Measurements from ENCODE around the gene ZNF394. TPM values are rescaled to one million over a fixed set of nuclear protein-coding genes. Genes with fewer than 3 reads are reported as not detected.

Gene ZNF394
- 10 to 100 TPM; 24.6 to 42.2 (median 32.0) TPM for total RNA-seq

DNA sequence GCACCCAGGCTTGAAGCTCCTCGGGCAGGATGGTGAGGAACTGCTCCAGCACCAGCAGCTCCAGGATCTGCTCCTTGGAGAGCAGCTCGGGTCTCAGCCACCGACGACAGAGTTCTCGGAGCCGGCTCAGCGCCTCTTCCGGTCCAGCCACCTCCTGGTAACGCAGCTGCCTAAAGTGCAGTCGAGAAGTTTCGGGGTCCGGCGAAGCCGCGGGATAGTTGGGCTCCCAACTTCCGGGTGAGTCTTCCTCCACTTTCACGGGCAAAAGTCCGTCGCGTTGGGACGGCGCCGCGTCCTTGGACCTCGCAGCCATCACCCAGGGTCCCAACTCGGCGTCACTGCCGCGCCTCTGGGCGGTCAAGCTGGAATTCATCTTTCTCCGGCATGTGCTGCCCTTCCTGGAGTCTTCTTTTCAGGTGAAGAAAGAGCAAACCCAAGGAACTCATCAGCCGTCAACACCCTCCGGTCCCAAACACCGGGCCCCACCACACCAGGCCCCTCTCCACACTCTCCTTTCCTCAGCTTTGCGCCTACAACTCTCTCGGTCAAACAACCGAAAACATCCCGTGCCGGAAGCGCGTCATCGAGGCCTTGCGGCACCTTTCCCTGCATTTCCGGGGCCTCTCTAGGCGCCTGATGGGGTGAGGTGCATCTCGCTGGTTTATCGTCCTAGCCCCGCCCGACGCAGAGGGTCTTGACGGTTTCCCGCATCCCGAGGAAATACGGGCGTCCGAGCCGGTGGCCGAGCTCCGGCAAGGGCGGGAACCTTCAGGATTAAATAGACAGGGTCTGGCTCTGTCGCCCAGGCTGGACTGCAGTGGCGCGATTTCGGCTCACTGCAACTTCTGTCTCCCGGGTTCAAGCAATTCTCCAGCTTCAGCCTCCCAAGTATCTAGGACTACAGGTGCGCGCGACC lies at the start of gene ZNF394:
Gene ZNF394 (minus strand): TSS at position 561 of the 916 bp plus-strand sequence. CDS start 188 bp downstream, at position 373.
- TF ChIP-seq, protein P1, sequence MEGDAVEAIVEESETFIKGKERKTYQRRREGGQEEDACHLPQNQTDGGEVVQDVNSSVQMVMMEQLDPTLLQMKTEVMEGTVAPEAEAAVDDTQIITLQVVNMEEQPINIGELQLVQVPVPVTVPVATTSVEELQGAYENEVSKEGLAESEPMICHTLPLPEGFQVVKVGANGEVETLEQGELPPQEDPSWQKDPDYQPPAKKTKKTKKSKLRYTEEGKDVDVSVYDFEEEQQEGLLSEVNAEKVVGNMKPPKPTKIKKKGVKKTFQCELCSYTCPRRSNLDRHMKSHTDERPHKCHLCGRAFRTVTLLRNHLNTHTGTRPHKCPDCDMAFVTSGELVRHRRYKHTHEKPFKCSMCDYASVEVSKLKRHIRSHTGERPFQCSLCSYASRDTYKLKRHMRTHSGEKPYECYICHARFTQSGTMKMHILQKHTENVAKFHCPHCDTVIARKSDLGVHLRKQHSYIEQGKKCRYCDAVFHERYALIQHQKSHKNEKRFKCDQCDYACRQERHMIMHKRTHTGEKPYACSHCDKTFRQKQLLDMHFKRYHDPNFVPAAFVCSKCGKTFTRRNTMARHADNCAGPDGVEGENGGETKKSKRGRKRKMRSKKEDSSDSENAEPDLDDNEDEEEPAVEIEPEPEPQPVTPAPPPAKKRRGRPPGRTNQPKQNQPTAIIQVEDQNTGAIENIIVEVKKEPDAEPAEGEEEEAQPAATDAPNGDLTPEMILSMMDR (IDR thresholded peaks at IDR 0.05; ENCODE audit: low read depth), result no peak

DNA sequence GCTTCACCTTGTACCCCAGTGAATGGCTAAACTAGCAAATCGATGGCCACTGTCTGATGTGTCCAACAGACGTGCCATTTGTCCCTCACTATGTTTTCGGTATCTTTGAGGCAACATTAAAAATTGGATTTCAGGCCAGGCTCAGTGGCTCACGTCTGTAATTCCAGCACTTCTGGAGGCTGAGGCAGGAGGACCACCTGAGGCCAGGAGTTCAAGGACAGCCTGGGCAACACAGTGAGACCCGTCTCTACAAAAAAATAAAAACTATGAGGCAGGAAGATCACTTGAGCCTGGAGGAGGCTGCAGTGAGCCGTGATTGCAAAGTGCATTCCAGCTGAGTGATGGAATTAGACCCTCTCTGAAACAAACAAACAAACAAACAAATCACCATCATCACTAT lies 43.8 kb upstream of the ZNF394 start:
- TF ChIP-seq, protein P1 (IDR thresholded peaks at IDR 0.05; ENCODE audit: low read depth), result no peak

- TF ChIP-seq, protein P1 (IDR thresholded peaks at IDR 0.05; ENCODE audit: low read depth), result no peak
Observed at GRCh38 chr7:99543081-99543671, 43.1 kb upstream of the ZNF394 start.

- TF ChIP-seq, protein P1 (IDR thresholded peaks at IDR 0.05; ENCODE audit: low read depth), result no peak
Observed at GRCh38 chr7:99541212-99541611, 41.1 kb upstream of the ZNF394 start.

- TF ChIP-seq, protein P1 (IDR thresholded peaks at IDR 0.05; ENCODE audit: low read depth), result no peak
Observed at GRCh38 chr7:99540542-99540941, 40.5 kb upstream of the ZNF394 start.

DNA sequence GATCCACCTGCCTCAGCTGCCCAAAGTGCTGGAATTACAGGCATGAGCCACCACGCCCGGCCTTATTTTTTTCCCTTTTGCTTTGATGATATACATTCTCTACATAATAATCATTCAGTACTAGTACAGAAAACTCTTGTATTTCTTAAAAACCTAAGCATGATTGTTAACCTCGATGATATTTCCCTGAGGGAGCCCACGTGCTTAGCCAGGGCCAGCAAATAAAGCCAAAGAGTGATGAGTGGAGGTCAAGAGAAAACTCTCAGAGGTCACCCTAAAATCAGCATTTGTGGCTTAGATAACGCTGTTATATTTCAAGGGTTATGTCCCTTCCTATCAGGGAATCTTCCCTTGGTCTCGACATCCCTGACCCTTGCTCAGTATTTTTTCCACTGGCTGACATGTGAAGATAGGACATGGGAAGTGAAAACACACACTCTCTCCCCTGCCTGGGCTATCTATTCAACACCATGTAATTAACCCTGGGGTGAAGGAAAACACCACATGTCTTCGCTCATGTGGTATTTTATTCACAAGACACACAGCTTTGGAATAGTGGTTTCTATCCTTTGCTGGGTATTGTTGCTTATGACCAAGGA lies 39.2 kb upstream of the ZNF394 start:
- TF ChIP-seq, protein P1 (IDR thresholded peaks at IDR 0.05; ENCODE audit: low read depth), result no peak

- TF ChIP-seq, protein P1 (IDR thresholded peaks at IDR 0.05; ENCODE audit: low read depth), result no peak
Observed at GRCh38 chr7:99535667-99536066, 35.6 kb upstream of the ZNF394 start.
